Testis (tissue), 2 donors: ENCODE data around the gene HGF.

Experiments
- CTCF ChIP-seq, 3 experiments: fragments of 450-650 bp in 2 of 3; fragments of 200-600 bp in 1 of 3; sonication (generic) in 1 of 3; IDR thresholded peaks; one replicate each; pipeline ENCODE4 v1.5.1; 2016 to 2019; ENCODE audit warnings: antibody characterized with exemption in 3 of 3, mild to moderate bottlenecking in 2 of 3, moderate library complexity in 1 of 3
- POLR2A ChIP-seq: fragments of 450-650 bp; IDR thresholded peaks from one replicate; pipeline ENCODE4 v1.6.1; 2017; ENCODE audit warnings: antibody characterized with exemption, mild to moderate bottlenecking, moderate library complexity

- TF ChIP-seq CTCF (IDR thresholded peaks at IDR 0.05): no peak
- no peak for TF ChIP-seq POLR2A
These were observed 18.1 kb downstream of the HGF start for GRCh38 chr7:81751619-81752317.
